Anterior cingulate cortex (tissue), 58 donors: ENCODE measurements around the gene DCAF12.
"Not testable (repeated sequence)": the region's sequence is repeated elsewhere in the genome, so short reads cannot be mapped to it uniquely, and the experiment has no call there.

Experiments used
- DNase-seq, 58 donors: peaks; one replicate each; lab custom pipeline; 2025; lab: John Stamatoyannopoulos, UW

Gene DCAF12

DNA sequence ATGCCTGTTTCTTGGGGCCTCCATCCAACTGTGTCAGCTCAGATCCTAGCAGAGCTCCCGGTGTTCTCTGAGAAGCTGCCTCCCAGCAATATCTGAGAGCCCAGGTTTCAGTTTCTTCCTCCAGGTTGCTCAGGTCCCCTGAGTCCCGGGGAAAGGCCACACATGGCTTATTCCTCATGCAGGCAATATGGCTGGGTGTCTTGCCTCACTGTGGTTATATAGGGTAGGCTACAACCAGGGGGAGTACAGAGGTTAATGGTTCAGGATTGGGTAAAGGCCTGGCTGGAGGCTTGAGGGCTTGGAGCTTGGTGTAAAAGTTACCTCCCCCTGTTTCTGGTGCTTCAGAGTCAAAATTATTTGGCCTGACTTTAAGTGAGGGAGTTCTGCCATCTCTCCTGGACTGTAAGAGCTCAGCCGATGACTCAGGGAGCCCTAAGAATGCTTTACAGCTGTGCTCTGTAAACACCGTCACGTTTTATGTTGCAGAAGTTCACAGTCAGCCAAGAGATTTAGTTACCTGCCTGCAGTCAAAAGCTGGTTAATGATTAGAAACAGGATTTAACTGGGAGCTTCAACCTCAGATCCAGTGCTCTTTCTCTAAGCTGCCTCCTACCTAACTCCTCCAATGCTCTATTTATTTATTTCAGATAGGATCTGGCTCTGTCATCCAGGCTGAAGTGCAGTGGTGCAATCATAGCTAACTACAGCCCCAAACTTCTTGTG, 53.5 kb downstream of the DCAF12 start:
- no peak for DNase-seq

DNA sequence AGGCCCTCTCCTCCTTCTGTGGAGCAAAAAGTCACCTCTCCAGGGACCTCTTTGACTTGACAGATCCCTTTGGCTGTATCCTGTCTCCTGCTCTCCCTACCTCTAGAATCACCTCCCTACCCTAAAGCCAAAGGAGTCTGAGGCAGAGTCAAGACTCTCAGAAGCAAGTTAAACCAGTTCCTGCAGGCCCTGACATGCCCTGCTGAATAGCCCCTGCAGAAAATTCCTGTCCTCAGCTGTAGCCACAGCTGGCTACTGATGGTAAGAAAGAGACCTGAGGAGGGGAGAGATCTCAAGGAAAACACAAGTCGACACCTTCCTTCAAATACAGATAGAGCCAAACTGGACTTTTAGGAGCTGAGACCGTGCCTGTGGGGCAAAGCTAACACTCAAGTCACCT, 54.1 kb downstream of the DCAF12 start:
- no peak for DNase-seq

GRCh38 chr9:34070606-34071324, 55.7 kb downstream of the DCAF12 start:
- no peak for DNase-seq

DNA sequence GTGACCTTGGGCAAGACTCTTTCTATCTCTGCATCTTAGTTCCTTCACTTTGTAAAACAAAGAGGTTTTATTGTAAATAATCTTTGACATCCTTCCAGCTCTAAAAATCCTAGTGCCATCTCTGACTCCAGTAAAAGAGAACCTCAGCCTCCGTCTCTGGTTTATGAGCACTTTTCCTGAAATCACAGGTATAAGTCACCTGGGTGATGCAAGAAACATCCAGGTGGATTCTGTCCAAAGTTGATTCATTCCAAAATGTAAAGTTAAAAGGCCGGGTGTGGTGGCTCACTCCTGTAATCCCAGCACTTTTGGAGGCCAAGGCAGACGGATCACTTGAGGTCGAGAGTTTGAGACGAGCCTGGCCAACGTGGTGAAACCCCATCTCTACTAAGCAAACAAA, 56.7 kb downstream of the DCAF12 start:
- no peak for DNase-seq

- no peak for DNase-seq
These were observed 61.0 kb downstream of the DCAF12 start for GRCh38 chr9:34065541-34065940.

DNA sequence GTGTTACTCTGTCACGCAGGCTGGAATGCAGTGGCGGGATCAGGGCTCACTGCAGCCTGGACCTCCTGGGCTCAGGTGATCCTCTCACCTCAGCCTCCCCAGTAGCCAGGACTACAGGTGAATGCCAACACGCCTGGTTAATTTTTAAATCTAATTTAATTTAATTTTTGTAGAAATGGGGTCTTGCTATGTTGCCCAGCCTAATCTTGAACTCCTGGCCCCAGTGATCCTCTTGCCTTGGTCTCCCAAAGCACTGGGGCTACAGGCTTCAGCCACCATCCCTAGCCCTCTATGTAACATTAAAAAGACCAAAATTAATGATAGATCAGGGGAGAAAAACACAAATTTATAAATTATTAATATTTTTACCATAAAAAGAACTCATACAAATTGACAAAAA, 66.5 kb downstream of the DCAF12 start:
- no peak for DNase-seq

GRCh38 chr9:34059281-34059680, 67.2 kb downstream of the DCAF12 start:
- no peak for DNase-seq

GRCh38 chr9:34049630-34050384, 76.7 kb downstream of the DCAF12 start:
- peak in 4 of 58 donors; percentile 2 to 6 (median 4) for DNase-seq

DNA sequence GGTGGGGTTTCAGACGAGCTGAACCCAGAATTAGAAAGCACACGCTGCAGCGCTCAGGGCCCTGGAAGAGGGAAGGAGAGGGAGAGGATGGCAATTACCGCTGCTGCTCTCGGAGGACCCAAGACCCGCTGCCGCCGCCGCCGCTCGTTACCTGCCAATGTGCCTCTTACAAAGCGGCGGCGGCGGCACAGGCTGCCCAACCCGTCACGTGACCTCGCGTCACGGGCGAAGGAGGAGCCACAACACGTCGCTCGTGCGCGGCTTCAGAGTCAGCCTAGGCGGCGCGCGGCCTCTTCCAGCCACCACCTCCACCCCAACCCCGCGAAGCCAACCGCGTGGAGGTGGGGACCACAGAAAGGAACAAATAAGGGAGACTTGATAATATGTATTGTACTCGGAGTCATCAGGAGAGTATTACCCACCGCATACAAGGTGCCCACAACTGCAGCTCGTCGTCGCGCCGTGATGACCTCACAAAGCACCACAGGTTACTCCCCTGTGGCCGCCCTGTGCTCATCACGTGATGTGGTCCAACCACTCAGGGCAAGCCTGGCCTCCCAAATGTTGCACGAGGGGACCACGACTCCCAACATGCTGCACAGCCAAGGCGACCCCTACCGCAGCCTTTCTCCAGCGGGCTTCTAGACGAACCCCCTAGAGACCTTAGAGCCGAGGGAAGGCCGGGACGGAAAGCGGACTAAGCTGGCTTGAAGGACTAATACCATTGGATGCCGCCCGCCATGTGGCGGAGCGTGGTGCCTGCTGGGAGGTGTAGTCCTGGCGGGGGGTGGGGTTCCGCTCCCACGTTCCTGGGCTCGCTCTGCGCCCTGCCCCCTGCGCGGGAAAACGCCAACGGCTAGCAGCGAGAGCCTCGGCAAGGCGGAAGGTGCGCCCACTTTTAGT, 77.5 kb downstream of the DCAF12 start, which contains the start of gene UBAP2:
Gene UBAP2 (minus strand): TSS at position 161 of the 903 bp plus-strand sequence. CDS start 31,739 bp downstream, outside the sequence.
- DNase-seq: peak; percentile 93 to 100 (median 98)

DNA sequence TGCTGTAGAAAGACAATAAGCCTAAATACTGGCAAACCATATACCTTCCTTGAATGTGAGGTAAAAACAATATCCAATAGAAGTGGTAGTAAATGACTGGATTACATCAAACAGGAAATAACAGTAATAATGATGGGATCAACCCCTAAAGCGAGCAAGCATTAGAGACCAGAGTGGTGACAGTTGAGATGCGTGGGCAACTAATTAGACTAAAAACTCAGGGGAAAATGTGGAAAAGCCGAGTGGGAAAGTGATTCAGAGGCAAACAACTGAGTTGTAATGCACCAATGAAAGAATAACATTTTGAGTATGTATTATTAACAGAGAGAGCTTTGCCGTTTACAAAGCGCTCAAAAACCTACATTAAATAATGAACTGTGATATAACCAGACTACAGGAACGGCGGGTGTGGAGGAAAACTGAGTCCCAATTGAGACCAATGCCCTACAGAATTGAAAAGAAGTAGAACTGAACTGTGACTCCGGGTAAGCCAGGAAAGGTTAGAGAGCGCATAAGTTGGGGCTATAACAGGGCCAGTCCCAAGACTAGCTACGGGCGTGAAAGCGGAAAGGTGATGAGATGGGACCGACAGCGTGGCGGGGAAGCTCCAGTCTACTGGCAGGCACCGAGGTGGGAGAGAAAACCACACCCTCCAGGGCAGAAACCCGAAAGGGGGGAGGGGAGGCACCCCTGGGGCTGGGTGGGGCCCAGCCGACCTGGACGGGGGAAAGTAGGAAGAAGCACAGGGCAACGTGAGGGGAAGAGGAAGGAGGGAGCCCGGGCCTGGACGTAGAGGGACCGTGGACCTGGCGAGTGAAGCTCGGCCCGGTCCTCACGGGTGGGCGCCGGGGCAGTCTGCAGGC, 78.4 kb downstream of the DCAF12 start:
- peak in 19 of 58 donors; percentile 17 to 61 (median 36) for DNase-seq

- DNase-seq: peak in 1 of 58 donors; percentile 8
These were observed 79.6 kb downstream of the DCAF12 start for GRCh38 chr9:34046784-34047379.

DNA sequence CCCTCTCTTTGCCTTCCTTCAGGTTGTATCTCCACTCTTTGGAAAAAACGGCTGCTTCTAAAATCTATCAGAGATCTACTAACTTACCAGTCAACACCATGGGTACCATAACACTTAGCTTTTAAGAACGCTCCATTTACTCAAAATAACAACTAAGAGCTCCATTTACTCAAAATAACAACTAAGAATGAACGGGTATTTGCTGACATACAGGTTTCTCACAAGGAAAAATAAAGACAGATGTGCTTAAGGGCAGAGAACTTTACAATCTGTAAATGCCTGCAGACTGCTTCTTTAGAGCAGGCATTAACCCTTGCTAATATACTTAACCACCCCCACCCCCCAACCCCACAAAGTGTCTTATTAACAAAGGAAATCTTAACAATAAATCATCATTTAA, 80.6 kb downstream of the DCAF12 start:
- DNase-seq: no peak

DNA sequence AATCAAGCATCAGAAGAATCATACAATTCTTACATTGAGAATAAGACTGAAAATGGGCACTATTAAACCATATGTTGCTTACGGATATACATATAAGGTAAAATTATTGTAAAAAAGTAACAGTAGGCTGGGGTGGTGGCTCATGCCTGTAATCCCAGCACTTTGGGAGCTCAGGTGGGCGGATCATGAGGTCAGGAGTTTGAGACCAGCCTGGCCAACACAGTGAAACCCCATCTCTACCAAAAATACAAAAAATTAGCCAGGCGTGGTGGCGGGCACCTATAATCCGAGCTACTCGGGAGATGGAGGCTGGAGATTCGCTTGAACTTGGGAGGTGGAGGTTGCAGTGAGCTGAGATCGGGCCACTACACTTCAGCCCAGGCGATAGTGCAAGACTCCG, 84.4 kb downstream of the DCAF12 start:
- DNase-seq: not testable (repeated sequence)

DNA sequence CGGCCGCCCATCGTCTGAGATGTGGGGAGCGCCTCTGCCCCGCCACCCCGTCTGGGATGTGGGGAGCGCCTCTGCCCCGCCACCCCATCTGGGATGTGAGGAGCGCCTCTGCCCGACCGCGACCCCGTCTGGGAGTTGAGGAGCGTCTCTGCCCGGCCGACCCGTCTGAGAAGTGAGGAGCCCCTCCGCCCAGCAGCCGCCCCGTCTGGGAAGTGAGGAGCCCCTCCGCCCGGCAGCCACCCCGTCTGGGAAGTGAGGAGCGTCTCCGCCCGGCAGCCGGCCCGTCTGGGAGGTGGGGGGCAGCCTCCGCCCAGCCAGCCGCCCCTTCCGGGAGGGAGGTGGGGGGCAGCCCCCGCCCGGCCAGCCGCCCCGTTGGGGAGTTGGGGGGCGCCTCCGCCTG, 87.6 kb downstream of the DCAF12 start:
- DNase-seq: not testable (repeated sequence)

DNA sequence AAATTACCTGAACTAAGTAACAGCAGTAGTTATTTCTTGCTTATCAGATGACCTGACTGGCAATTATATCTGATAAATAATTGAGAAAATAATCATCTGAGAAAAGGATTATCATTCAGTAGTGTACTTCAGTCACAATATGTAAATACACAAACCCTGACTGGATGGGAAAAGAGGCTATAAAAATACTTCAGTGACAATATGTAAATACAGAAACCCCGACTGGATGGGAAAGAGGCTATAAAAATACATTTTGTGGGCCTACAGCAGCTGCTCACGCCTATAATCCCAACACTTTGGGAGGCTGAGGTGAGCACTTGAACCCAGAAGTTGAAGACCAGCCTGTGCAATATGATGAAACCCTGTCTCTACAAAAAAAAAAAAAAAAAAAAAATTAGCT, 88.9 kb downstream of the DCAF12 start:
- no peak for DNase-seq

DNA sequence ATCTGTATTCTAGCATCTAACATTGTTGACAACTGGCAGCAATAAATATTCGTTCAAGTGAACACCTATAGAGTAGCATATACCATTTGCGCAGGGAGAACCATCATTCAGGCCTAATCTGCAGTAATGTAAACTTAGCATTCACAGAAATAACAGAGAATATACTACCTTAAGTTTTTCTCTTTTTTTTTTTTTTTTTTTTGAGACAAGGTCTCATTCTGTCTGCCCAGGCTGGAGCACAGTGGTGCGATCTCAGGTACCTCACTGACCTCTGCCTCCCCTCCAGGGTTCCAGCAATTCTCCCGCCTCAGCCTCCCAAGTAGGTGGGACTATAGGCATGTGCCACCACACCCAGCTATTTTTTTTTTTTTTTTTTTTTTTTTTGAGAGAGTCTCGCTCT, 89.9 kb downstream of the DCAF12 start:
- DNase-seq: no peak
